D721Med (cell line): ENCODE results near the gene SOX4.
"Not testable (repeated sequence)": the region's sequence is repeated elsewhere in the genome, so short reads cannot be mapped to it uniquely, and the experiment has no call there.

ENCODE experiments used
- DNase-seq: peaks from one replicate; pipeline ENCODE4 v3.0.0; 2011; ENCODE audit warnings: low spot score; ENCODE audit not compliant: insufficient read length
- FAIRE-seq: peaks from 2 replicates; lab custom pipeline; 2011; peaks lifted over from hg19 to GRCh38; lab: Jason Lieb, UNC
- CTCF ChIP-seq: IDR thresholded peaks from 2 replicates; pipeline ENCODE4 v1.5.1; 2012; ENCODE audit warnings: mild to moderate bottlenecking, control low read depth; ENCODE audit not compliant: insufficient read depth; ENCODE audit errors: missing control alignments

SOX4 gene

GRCh38 chr6:21593412-21593926 lies at the start of gene SOX4:
TSS of gene SOX4 (plus strand) at chr6:21593751. CDS start at chr6:21594535, 784 bp downstream.
- peak; percentile 85 for DNase-seq
- no peak for TF ChIP-seq CTCF
- FAIRE-seq: no peak

GRCh38 chr6:21552286-21552685 lies 41.3 kb upstream of the SOX4 start:
- FAIRE-seq: not testable (repeated sequence)

GRCh38 chr6:21554286-21554685 lies 39.3 kb upstream of the SOX4 start:
- FAIRE-seq: no peak
- DNase-seq: no peak

More at GRCh38 chr6:21552286-21552685, 41.3 kb upstream of the SOX4 start:
- not testable (repeated sequence) for DNase-seq

GRCh38 chr6:21555197-21555596 lies 38.4 kb upstream of the SOX4 start:
- DNase-seq (no peak), FAIRE-seq (no peak)
- TF ChIP-seq CTCF: no peak

More at GRCh38 chr6:21554286-21554685, 39.3 kb upstream of the SOX4 start:
- TF ChIP-seq CTCF: no peak

- no peak for TF ChIP-seq CTCF
- DNase-seq (no peak), FAIRE-seq (no peak)
Observed at GRCh38 chr6:21556511-21556910, 37.0 kb upstream of the SOX4 start.

GRCh38 chr6:21556968-21557721 lies 36.4 kb upstream of the SOX4 start:
- TF ChIP-seq CTCF: no peak
- FAIRE-seq (no peak), DNase-seq (no peak)

GRCh38 chr6:21559238-21559637 lies 34.3 kb upstream of the SOX4 start:
- TF ChIP-seq CTCF: no peak
- DNase-seq (no peak), FAIRE-seq (no peak)
